ENCODE measurements around the gene MSH5.

Gene MSH5

DNA sequence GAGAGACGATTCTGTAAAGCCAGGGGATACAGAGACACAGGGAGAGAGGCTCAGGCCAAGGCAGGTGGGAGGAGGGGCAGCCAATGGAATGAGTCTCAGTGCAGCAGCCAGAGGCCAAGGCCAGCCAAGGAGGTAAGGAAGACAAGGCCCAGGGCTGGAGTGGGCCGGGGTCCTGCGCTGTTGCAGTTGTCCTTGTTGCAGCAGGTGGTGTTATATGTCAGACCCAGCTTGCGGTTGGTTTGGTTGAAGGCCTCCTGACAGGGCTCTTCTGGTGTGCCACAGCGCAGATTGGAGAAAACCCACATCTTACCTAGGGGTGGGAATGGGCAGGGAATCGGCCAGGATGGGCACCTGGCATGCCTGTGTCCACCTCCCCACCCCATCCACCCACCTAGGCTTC, 20.8 kb upstream of the MSH5 start:
- H3K27me3 Mint-ChIP-seq, result no peaks in the 10 kb centered on the region

GRCh38 chr6:31720196-31720770, 19.5 kb upstream of the MSH5 start:
- peaks cover 5% of the 10 kb centered on the region for H3K4me1 Mint-ChIP-seq
- no peak for ATAC-seq (ENCODE audit: low read depth)
- H3K27me3 Mint-ChIP-seq, result no peaks in the 10 kb centered on the region
- no peak for DNase-seq (ENCODE audit: low spot score in 2 of 2)
- H3K27ac Mint-ChIP-seq, result no peak overlapping the region
- no peaks in the 10 kb centered on the region for H3K9me3 Mint-ChIP-seq
- H3K4me3 Mint-ChIP-seq, result no peak overlapping the region
- H3K36me3 Mint-ChIP-seq, result no peaks in the 10 kb centered on the region

More for the DNA sequence above, 20.8 kb upstream of the MSH5 start:
- peaks cover 5% of the 10 kb centered on the region for H3K4me1 Mint-ChIP-seq
- no peaks in the 10 kb centered on the region for H3K9me3 Mint-ChIP-seq
- no peaks in the 10 kb centered on the region for H3K36me3 Mint-ChIP-seq
- DNase-seq (ENCODE audit: low spot score in 2 of 2), result no peak
- H3K27ac Mint-ChIP-seq, result no peak overlapping the region
- H3K4me3 Mint-ChIP-seq, result no peak overlapping the region
- no peak for ATAC-seq (ENCODE audit: low read depth)

GRCh38 chr6:31721351-31722020, 18.3 kb upstream of the MSH5 start, which contains the start of gene LY6G6C:
TSS of gene LY6G6C (minus strand) at chr6:31721746. CDS start at chr6:31721679, 67 bp downstream.
- ATAC-seq (ENCODE audit: low read depth), result no peak
- H3K9me3 Mint-ChIP-seq, result no peaks in the 10 kb centered on the region
- peaks cover 16% of the 10 kb centered on the region for H3K4me1 Mint-ChIP-seq
- H3K36me3 Mint-ChIP-seq, result peaks cover 9% of the 10 kb centered on the region
- H3K27ac Mint-ChIP-seq, result peak within 1 kb of the TSS; percentile 4
- no peak within 1 kb of the TSS for H3K4me3 Mint-ChIP-seq
- H3K27me3 Mint-ChIP-seq, result no peaks in the 10 kb centered on the region
- no peak for DNase-seq (ENCODE audit: low spot score in 2 of 2)

GRCh38 chr6:31722173-31722572, 17.6 kb upstream of the MSH5 start:
- Mint-ChIP-seq H3K9me3 (no peaks in the 10 kb centered on the region), H3K36me3 (peaks cover 16% of the 10 kb centered on the region), H3K4me1 (peaks cover 22% of the 10 kb centered on the region), H3K4me3 (no peak overlapping the region), H3K27me3 (no peaks in the 10 kb centered on the region), H3K27ac (no peak overlapping the region)
- ATAC-seq (ENCODE audit: low read depth) (no peak), DNase-seq (ENCODE audit: low spot score in 2 of 2) (no peak)

DNA sequence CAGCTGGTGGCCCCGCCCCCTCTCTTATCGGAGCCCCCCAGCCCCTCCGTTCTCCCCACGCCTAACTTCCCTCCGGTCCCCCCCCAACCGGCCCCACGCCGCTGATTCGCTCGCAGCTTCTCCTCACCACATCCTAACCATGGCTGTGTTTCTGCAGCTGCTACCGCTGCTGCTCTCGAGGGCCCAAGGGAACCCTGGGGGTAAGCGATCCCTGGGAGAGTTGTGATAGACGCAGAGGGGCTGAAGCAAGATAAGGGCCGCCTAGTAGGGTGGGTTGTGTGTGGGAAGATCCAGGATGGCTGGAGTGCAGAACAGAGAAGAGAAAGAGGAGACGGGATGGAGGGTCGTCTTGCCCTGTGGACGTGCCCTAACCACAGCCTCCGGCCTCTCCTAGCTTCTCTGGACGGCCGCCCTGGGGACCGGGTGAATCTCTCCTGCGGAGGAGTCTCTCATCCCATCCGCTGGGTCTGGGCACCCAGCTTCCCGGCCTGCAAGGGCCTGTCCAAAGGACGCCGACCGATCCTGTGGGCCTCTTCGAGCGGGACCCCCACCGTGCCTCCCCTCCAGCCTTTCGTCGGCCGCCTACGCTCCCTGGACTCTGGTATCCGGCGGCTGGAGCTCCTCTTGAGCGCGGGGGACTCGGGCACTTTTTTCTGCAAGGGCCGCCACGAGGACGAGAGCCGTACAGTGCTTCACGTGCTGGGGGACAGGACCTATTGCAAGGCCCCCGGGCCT, 16.4 kb upstream of the MSH5 start, which contains the start of gene MPIG6B:
TSS of gene MPIG6B (plus strand) at position 129 of the 735 bp plus-strand sequence. CDS start at position 140, 11 bp downstream.
- H3K27me3 Mint-ChIP-seq, result no peaks in the 10 kb centered on the region
- H3K36me3 Mint-ChIP-seq, result peaks cover 21% of the 10 kb centered on the region
- H3K9me3 Mint-ChIP-seq, result no peaks in the 10 kb centered on the region
- DNase-seq (ENCODE audit: low spot score in 2 of 2), result no peak
- ATAC-seq (ENCODE audit: low read depth), result no peak
- no peak within 1 kb of the TSS for H3K27ac Mint-ChIP-seq
- H3K4me3 Mint-ChIP-seq, result peak within 1 kb of the TSS; percentile 8
- H3K4me1 Mint-ChIP-seq, result peaks cover 30% of the 10 kb centered on the region

DNA sequence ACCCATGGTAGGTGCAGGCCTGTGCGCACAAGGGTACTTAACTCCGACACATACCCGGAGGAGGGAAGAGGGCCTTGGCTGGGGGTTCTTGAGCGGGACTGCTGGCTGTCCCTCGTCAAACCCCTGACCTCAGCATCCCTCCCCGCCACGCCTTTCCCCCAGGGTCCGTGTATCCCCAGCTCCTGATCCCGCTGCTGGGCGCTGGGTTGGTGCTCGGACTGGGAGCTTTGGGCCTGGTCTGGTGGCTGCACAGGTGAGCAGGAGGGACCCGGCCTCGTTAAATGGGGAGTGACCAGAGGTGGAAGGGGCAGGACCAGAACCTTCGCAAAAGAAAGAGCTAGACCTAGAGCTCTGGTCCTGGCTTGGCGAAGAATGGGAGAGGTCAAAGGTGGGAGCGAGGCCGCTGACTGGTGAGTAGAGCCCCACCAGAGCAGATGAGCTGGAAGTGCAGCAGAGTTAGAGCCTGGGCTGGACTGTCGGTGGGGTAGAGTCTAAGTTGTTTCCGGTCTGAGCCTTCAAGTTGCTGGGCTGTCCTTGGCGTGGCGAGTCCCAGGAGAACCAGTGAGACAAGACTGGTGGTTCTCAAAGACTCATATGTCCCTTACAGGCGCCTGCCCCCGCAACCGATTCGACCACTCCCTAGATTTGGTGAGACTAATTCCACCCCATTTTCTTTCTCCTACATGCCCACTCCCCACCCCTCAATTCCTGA, 15.7 kb upstream of the MSH5 start:
- no peak overlapping the region for H3K4me3 Mint-ChIP-seq
- no peak overlapping the region for H3K27ac Mint-ChIP-seq
- H3K4me1 Mint-ChIP-seq, result peaks cover 35% of the 10 kb centered on the region
- DNase-seq (ENCODE audit: low spot score in 2 of 2) (no peak), ATAC-seq (ENCODE audit: low read depth) (no peak)
- no peaks in the 10 kb centered on the region for H3K27me3 Mint-ChIP-seq
- no peaks in the 10 kb centered on the region for H3K9me3 Mint-ChIP-seq
- H3K36me3 Mint-ChIP-seq, result peaks cover 21% of the 10 kb centered on the region

GRCh38 chr6:31725502-31726350, 14.1 kb upstream of the MSH5 start:
- Mint-ChIP-seq H3K36me3 (peaks cover 21% of the 10 kb centered on the region), H3K27ac (peak overlapping the region; percentile 35), H3K27me3 (no peaks in the 10 kb centered on the region), H3K4me1 (peaks cover 42% of the 10 kb centered on the region), H3K4me3 (no peak overlapping the region), H3K9me3 (no peaks in the 10 kb centered on the region)
- ATAC-seq (ENCODE audit: low read depth), result no peak
- no peak for DNase-seq (ENCODE audit: low spot score in 2 of 2)

GRCh38 chr6:31727034-31727716, 12.6 kb upstream of the MSH5 start:
- Mint-ChIP-seq H3K36me3 (peaks cover 28% of the 10 kb centered on the region), H3K4me3 (peak overlapping the region; percentile 100), H3K27me3 (no peaks in the 10 kb centered on the region), H3K27ac (peak overlapping the region; percentile 97), H3K4me1 (peaks cover 42% of the 10 kb centered on the region), H3K9me3 (no peaks in the 10 kb centered on the region)
- ATAC-seq (ENCODE audit: low read depth) (peak; percentile 76), DNase-seq (ENCODE audit: low spot score in 2 of 2) (peak; percentile 54 to 75)

- peaks cover 28% of the 10 kb centered on the region for H3K36me3 Mint-ChIP-seq
- no peaks in the 10 kb centered on the region for H3K27me3 Mint-ChIP-seq
- H3K9me3 Mint-ChIP-seq, result no peaks in the 10 kb centered on the region
- H3K27ac Mint-ChIP-seq, result peak overlapping the region; percentile 97
- ATAC-seq (ENCODE audit: low read depth) (no peak), DNase-seq (ENCODE audit: low spot score in 2 of 2) (no peak)
- peak overlapping the region; percentile 100 for H3K4me3 Mint-ChIP-seq
- peaks cover 42% of the 10 kb centered on the region for H3K4me1 Mint-ChIP-seq
Measured at GRCh38 chr6:31727717-31728671, 11.8 kb upstream of the MSH5 start.

DNA sequence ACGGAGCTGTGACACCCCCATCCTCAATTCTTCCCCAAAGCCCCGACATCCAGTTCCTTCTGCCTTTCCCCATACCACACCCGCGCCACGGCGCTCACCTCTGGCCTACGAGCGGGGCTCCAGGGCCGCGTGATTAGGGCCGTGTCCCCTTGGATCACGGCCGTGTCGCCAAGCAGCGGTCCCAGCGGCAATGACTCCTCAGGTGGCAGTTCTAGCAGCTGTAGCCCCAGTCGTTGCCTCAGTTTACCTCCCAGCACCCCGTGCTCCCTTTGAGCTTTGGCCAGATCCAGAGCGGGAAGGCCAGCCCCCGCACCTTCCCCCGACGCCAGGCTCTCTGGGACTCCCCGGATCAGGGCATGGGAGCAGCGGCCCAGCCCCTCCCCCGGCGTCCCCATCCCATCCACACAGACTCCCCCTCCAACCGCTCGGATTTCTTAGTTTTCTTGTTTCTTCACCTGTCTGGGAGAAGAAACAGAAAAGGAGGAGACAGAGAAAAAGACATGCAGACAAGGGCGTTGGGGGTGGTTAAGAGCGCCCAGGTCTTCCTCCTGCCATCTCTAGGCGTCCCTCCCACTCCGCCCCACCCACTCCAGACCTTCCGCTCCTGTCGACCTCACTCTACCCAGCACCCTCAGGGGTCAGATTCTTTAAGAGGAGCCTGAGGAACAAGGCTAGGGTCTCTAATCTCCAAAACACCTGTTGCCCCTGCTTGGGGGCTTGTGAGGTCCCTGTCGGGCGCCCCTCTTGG, 10.9 kb upstream of the MSH5 start, which contains the start of gene DDAH2:
TSS of gene DDAH2 (minus strand) at position 533 of the 748 bp plus-strand sequence. CDS start at position 395, 138 bp downstream.
- H3K4me1 Mint-ChIP-seq, result peaks cover 45% of the 10 kb centered on the region
- DNase-seq (ENCODE audit: low spot score in 2 of 2), result no peak

DNA sequence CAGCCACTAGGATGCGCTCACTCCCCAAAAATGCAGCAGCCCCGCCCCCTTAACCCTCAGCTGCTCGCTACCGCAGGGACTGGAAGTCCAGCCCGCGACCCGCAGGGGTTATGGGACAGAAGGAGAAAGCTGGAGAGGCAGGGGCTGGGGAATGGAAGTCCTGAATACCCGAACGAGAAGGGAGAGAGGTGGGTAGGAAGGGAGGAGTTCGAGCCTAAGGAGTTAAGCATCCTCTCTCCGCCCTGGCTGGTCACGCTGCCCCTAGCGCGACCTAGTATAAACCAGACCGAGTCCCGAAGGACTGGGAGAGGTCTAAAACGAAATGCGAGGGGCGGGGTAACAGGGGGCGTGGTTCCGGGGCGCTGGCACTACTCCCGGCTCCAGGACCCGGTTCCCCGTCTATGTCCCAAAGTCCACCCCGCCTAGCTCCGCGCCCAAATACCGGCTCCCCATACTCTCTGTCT, 10.3 kb upstream of the MSH5 start:
- Mint-ChIP-seq H3K4me3 (peak overlapping the region; percentile 100), H3K9me3 (no peaks in the 10 kb centered on the region), H3K27me3 (no peaks in the 10 kb centered on the region), H3K36me3 (peaks cover 36% of the 10 kb centered on the region), H3K27ac (peak overlapping the region; percentile 90), H3K4me1 (peaks cover 48% of the 10 kb centered on the region)
- ATAC-seq (ENCODE audit: low read depth) (peak; percentile 67), DNase-seq (ENCODE audit: low spot score in 2 of 2) (peak; percentile 84 to 86)

More for the DNA sequence above, 10.9 kb upstream of the MSH5 start, which contains the start of gene DDAH2:
- Mint-ChIP-seq H3K4me3 (peak within 1 kb of the TSS; percentile 100), H3K27ac (peak within 1 kb of the TSS; percentile 90), H3K36me3 (peaks cover 36% of the 10 kb centered on the region), H3K9me3 (no peaks in the 10 kb centered on the region), H3K27me3 (no peaks in the 10 kb centered on the region)
- peak; percentile 6 for ATAC-seq (ENCODE audit: low read depth)
